ENCODE results near the gene IRF3. TPM values are rescaled to one million over a fixed set of nuclear protein-coding genes. Genes with fewer than 3 reads are reported as not detected.
A peak's percentile ranks its signal among the peaks of the same experiment; 100 is the strongest.
"Not testable (repeated sequence)": the region's sequence is repeated elsewhere in the genome, so short reads cannot be mapped to it uniquely, and the experiment has no call there.

Gene IRF3
- total RNA-seq, 2 donors from 2014 or later, result 150 to 218 TPM

DNA sequence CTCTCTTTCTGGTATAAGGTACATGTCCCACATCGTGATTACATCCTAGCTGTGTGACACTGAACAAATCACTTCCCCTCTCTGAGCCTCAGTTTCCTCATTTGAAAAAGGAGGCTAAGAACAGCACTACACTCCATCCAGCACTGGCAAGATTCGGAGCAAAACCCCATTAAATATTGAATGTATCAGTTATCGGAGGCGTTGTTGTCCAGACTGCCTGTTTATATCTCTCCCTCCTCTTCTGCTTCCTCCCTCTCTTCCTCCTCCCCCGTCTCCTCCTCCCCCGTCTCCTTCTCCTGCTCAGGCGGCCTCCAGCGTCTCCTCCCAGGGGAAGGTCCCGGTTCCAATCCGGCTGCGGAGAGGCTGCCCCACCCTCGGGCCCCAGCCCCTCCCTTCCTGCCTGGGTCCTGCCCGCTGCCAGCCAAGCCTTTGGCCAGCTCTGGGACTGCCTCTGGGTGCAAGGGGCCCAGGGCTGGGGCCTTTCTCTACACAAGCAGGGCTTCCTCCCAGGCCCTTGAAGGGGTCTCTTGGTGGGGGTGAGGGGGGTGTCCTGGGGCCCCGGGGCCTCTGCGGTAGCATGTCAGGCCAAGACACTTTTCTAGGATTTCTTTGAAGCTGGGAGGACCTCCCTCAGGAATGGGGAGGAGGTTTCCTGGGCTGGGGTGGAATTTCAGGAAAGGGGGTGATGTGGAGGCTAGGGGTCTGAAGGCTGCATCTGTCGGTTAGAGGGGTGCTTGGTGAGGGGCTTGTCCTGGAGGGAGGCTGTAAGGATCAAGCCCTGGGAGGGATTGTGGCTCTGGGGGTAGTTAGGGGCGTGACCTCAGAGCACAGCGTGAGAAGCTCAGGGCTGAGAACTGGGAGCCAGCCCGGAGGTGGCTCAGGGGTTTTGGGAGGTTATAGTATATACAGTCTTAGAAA lies 27.6 kb downstream of the IRF3 start:
- Mint-ChIP-seq H3K27ac (peak overlapping the region; percentile 98), H3K4me3 (peak overlapping the region; percentile 99), H3K27me3 (no peaks in the 10 kb centered on the region), H3K36me3 (ENCODE audit: low read depth) (peaks cover 14% of the 10 kb centered on the region), H3K9me3 (no peaks in the 10 kb centered on the region), H3K4me1 (peaks cover 28% of the 10 kb centered on the region)
- ATAC-seq (replicated peaks), result no peak

DNA sequence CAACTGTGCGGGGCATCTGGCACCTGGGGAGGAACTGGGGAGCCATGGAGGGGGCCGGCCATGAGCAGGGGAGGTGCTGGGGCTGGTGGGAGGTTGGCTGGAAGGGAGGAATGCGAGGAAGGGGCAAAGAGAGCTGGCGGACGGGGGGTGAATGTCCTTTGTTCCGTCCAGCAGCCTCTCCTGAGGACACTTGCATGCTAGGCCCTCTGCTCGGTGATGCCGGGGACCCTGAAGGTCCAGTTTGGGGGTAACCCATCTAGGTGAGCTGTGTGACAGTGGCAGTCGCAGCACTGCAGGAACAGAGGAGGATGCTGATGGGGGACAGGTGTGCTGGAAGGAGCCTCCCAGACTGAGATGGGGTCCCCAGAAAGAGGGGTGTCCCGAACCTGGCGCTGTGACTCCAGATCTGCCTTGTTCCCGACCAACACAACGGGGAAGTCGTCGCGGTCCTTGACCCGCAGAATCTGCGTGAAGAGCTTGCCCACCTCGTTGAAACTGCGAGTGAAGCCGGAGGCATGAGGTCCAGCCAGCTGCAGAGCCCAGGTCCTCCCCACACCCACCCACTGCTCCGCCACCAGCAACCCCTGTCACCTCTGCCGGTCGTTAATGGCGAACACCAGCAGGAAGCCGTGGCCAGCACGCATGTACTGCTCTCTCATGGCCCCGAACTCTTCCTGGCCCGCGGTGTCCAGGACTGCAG lies 29.3 kb downstream of the IRF3 start:
- H3K36me3 Mint-ChIP-seq (ENCODE audit: low read depth), result peaks cover 8% of the 10 kb centered on the region
- H3K27ac Mint-ChIP-seq, result no peak overlapping the region
- no peaks in the 10 kb centered on the region for H3K27me3 Mint-ChIP-seq
- ATAC-seq (replicated peaks), result no peak
- peaks cover 21% of the 10 kb centered on the region for H3K4me1 Mint-ChIP-seq
- H3K9me3 Mint-ChIP-seq, result no peaks in the 10 kb centered on the region
- H3K4me3 Mint-ChIP-seq, result peak overlapping the region; percentile 6

DNA sequence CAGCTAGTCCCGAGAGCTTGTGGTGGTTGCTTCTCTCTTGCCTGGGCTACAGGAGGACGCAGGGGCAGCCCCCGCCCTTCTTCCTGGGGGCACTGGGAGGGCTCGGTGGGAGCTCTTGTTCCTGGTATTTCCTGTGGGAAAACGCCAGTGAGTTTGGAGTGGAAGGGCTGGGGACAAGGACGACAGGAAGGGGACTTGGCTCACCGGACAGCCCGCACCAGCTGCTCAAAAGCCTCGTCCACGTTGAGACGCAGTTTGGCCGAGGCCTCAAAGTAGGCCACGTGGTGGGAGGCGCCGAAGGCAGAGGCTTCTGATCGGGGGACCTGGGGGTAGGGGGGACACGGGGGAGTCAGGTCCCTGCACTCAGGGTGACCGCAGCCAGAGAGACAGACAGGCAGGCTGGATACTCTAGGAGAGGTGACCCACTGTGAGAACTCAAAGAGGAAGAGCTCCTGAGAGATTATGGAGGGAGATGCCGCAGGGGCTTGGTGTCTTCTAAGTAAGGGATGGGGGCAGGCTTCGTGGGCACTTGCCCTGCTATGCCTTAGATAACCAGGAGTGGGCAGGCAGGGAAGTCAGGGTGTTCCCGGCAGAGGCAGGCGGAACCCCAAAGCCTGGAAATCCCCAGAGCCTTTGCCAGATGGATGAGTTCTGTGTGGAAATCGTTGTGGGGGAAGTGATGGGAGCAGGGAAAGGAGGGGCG lies 30.0 kb downstream of the IRF3 start:
- H3K27me3 Mint-ChIP-seq, result no peaks in the 10 kb centered on the region
- H3K4me1 Mint-ChIP-seq, result peaks cover 21% of the 10 kb centered on the region
- H3K36me3 Mint-ChIP-seq (ENCODE audit: low read depth), result peaks cover 4% of the 10 kb centered on the region
- peak overlapping the region; percentile 22 for H3K27ac Mint-ChIP-seq
- no peaks in the 10 kb centered on the region for H3K9me3 Mint-ChIP-seq
- H3K4me3 Mint-ChIP-seq, result peak overlapping the region; percentile 6
- no peak for ATAC-seq (replicated peaks)

DNA sequence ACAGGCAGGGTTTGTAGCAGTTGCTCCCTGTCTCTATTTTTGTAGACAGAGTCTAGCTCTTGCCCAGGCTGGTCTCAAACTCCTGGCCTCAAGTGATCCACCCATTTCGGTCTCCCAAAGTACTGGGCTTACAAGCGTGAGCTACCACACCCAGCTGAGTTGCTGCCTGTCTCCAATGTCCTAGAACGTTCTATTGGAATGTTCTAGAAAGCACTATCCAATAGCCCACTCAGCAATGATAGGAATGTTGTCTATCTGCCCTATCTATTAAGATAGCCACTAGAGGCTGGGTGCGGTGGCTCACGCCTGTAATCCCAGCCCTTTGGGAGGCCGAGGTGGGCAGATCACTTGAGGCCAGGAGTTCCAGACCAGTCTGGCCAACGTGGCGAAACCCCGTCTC lies 32.4 kb downstream of the IRF3 start:
- peaks cover 17% of the 10 kb centered on the region for H3K4me1 Mint-ChIP-seq
- not testable (repeated sequence) for H3K36me3 Mint-ChIP-seq (ENCODE audit: low read depth); H3K9me3 Mint-ChIP-seq; H3K27me3 Mint-ChIP-seq; H3K4me3 Mint-ChIP-seq; H3K27ac Mint-ChIP-seq; ATAC-seq (replicated peaks)

DNA sequence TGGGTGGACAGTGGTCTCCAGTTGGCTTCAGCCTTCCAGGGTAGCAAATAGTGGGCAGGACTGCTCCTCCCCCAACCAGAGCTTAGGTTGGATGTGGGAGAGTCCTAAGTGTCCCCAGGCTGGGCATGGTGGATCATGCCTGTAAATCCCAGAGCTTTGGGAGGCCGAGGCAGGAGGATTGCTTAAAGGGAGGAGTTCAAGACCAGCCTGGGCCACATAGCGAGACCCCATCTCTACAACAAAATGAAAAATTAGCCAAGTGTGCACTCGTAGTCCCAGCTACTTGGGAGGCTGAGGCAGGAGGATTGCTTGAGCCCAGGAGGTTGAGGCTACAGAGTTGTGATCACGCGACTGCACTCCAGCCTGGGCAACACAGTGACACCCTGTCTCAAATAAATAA lies 33.1 kb downstream of the IRF3 start:
- Mint-ChIP-seq H3K27me3 (no peaks in the 10 kb centered on the region), H3K27ac (no peak overlapping the region), H3K36me3 (ENCODE audit: low read depth) (peaks cover 6% of the 10 kb centered on the region), H3K4me3 (no peak overlapping the region), H3K9me3 (no peaks in the 10 kb centered on the region), H3K4me1 (peaks cover 12% of the 10 kb centered on the region)
- no peak for ATAC-seq (replicated peaks)

DNA sequence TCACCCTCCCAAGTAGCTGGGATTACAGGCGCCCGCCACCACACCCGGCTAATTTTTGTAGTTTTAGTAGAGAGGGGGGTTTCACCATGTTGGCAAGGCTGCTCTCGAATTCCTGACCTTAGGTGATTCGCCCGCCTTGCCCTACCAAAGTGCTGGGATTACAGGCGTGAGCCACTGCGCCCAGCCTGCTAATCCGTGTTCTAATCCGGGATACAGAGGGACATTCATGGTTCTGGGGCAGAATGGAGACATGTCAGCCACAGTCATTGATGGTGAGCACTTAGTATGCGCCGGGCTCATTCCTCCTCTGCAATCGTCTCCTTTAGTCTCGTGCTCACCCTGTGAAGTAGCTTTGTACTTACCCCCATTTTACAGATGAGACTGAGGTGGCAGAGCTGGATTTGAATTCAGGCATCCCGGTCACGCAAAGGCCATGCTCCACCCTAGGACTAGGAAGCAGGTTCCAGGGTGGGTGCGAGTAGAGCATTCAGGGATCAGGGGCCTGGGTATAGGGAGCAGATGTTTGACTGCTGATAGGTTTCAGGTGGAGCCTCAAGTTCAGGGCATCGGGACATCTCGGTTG lies 34.0 kb downstream of the IRF3 start:
- no peaks in the 10 kb centered on the region for H3K27me3 Mint-ChIP-seq
- no peaks in the 10 kb centered on the region for H3K9me3 Mint-ChIP-seq
- H3K36me3 Mint-ChIP-seq (ENCODE audit: low read depth), result peaks cover 13% of the 10 kb centered on the region
- ATAC-seq (replicated peaks), result no peak
- H3K4me1 Mint-ChIP-seq, result peaks cover 11% of the 10 kb centered on the region
- no peak overlapping the region for H3K27ac Mint-ChIP-seq
- no peak overlapping the region for H3K4me3 Mint-ChIP-seq

DNA sequence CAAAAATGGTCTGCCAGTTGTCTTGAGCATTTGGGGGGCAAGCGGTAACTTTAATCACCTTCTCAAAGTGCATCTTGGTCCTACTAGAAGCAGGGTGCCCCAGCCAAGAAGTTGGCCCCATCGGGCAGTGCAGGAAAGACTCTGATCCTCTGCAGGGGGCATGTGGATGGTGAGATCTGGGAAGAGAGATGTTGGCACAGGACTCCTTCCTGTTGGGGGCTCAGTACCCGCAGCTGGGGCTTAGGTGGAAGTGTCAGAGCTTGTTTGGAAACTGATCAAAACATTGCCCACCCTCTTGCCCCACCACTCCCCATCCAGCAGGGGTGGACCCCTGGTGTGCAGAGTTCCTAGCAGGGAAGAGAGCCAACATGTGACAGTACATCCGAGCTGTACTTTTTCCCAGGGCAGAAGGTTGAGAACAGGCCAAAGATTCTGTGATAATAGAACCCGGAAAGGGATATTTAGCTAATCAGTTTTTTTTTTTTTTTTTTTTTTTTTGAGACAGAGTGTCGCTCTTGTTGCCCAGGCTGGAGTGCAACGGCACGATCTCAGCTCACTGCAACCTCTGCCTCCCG lies 34.6 kb downstream of the IRF3 start:
- Mint-ChIP-seq H3K27me3 (no peaks in the 10 kb centered on the region), H3K27ac (no peak overlapping the region)

DNA sequence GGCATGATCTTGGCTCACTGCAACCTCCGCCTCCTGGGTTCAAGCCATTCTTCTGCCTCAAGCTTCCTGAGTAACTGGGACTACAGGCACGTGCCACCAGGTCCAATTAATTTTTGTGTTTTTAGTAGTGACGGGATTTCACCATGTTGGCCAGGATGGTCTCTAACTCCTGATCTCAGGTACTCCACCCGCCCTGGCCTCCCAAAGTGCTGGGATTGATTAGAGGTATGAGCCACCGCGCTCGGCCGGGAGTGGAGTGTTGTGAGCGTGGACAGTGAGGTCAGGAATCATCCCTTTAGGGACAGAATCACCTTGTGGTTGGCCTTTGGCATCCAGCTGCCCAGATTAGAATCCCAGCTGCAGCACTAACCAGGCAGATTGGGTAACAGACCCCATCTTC lies 36.0 kb downstream of the IRF3 start:
- H3K27ac Mint-ChIP-seq, result no peak overlapping the region
- no peaks in the 10 kb centered on the region for H3K27me3 Mint-ChIP-seq
- peaks cover 25% of the 10 kb centered on the region for H3K36me3 Mint-ChIP-seq (ENCODE audit: low read depth)
- no peak overlapping the region for H3K4me3 Mint-ChIP-seq
- ATAC-seq (replicated peaks), result no peak
- peaks cover 5% of the 10 kb centered on the region for H3K4me1 Mint-ChIP-seq
- no peaks in the 10 kb centered on the region for H3K9me3 Mint-ChIP-seq

More for the DNA sequence above, 34.6 kb downstream of the IRF3 start:
- no peak for ATAC-seq (replicated peaks)
- no peaks in the 10 kb centered on the region for H3K9me3 Mint-ChIP-seq
- H3K36me3 Mint-ChIP-seq (ENCODE audit: low read depth), result peaks cover 18% of the 10 kb centered on the region
- peaks cover 9% of the 10 kb centered on the region for H3K4me1 Mint-ChIP-seq
- H3K4me3 Mint-ChIP-seq, result no peak overlapping the region

DNA sequence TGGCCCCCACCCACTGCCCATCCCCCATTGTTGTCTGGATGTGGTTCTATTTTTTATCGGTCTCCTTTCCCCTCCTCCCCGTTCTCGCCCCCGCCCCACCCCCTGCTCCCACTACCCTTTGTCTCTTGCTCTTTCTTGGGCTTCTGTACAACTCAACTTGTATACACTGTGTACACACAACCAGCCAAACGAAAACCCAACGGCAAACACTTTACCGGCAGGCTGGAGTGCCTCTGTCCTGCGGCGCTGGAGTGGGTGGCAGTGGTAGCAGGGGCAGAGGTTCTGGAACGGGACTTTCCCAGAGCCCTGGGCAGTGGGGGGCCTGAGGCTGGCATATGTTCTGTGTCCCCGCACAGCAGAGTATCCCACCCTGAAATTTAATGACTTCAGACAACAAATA lies 39.4 kb downstream of the IRF3 start:
- no peak for ATAC-seq (replicated peaks)
- Mint-ChIP-seq H3K4me1 (peaks cover 5% of the 10 kb centered on the region), H3K27ac (no peak overlapping the region), H3K36me3 (ENCODE audit: low read depth) (peaks cover 51% of the 10 kb centered on the region), H3K4me3 (no peak overlapping the region), H3K9me3 (no peaks in the 10 kb centered on the region), H3K27me3 (no peaks in the 10 kb centered on the region)

DNA sequence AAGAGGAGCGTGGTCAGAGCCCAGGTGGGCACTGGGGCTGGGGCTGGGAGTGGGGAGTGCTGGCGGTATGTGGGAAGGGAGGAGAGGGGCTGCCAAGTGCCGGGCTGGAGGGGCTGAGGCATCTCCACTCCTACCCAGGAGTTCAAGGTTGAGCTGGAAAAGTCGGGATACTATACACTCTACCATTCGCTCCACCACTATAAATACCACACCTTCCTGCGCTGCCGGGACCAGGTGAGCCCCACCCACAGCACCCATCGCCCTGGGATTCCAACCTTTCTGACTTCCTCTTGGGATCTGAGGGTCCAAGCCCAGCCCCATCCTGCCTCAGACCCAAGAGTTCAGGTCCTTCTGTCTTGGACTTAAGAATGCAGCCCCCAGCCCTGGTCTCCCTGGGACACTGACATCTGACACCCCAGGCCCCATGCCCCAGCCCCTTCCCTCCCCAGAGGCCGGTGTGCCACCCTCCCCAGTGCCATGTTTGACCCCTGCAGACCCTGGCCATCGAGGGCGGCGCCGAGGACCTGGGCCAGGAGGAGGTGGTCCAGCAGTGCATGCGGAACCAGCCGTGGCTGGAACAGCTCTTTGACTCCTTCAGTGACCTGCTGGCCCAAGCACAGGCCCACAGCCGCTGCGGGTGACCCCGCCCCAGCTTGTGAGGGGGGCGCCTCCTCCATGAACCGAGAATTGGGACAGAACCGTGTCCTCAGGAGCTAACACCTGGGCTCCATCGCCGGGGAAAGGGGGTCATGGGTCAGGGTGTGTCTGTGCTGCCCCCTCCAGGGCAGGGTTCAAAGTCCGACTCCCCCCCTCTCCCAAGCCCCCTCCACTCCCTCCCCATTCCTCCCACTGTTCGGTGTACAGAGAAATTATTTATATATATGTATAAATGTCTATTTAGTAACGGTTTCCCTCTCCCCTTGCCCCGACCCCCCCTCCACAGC lies 40.4 kb downstream of the IRF3 start:
- H3K9me3 Mint-ChIP-seq, result no peaks in the 10 kb centered on the region
- H3K4me3 Mint-ChIP-seq, result no peak overlapping the region
- H3K36me3 Mint-ChIP-seq (ENCODE audit: low read depth), result peaks cover 52% of the 10 kb centered on the region
- ATAC-seq (replicated peaks), result no peak
- H3K27ac Mint-ChIP-seq, result no peak overlapping the region
- no peaks in the 10 kb centered on the region for H3K27me3 Mint-ChIP-seq
- H3K4me1 Mint-ChIP-seq, result peaks cover 5% of the 10 kb centered on the region

DNA sequence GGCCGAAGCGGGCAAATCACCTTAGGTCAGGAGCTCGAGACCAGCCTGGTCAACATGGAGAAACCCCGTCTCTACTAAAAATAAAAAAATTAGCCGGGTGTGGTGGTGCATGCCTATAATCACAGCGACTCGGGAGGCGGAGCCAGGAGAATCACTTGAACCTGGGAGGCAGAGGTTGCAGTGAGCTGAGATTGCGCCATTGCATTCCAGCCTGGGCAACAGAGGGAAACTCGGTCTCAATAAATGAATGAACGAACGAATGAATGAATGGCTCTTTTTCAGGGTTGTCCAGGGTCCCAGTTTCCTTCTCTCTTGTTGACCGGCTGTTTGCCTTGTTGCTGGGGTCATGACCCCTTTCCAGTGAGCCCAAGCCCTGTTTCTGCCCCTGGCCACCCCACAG lies 47.8 kb downstream of the IRF3 start:
- not testable (repeated sequence) for H3K9me3 Mint-ChIP-seq; H3K4me3 Mint-ChIP-seq; H3K4me1 Mint-ChIP-seq; H3K27me3 Mint-ChIP-seq; ATAC-seq (replicated peaks)
- H3K27ac Mint-ChIP-seq, result peak overlapping the region; percentile 33
- peaks cover 75% of the 10 kb centered on the region for H3K36me3 Mint-ChIP-seq (ENCODE audit: low read depth)

DNA sequence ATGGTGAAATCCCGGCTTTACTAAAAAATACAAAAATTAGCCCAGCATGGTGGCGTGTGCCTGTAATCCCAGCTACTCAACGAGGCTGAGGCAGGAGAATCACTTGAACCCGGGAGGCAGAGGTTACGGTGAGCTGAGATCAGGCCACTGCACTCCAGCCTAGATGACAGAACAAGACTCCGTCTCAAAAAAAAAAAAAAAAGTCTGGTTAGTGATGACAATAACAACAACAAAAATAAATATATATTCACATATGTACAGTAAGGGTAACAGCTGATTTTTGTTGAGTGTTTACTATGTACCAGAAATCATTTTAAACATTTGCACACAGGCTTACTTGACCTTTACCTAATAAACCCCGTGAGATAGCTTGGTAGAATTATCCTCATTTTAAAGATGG lies 48.7 kb downstream of the IRF3 start:
- ATAC-seq (replicated peaks), result no peak
- Mint-ChIP-seq H3K27ac (peak overlapping the region; percentile 33), H3K4me3 (no peak overlapping the region), H3K36me3 (ENCODE audit: low read depth) (peaks cover 74% of the 10 kb centered on the region), H3K9me3 (no peaks in the 10 kb centered on the region), H3K27me3 (no peaks in the 10 kb centered on the region), H3K4me1 (peaks cover 13% of the 10 kb centered on the region)

DNA sequence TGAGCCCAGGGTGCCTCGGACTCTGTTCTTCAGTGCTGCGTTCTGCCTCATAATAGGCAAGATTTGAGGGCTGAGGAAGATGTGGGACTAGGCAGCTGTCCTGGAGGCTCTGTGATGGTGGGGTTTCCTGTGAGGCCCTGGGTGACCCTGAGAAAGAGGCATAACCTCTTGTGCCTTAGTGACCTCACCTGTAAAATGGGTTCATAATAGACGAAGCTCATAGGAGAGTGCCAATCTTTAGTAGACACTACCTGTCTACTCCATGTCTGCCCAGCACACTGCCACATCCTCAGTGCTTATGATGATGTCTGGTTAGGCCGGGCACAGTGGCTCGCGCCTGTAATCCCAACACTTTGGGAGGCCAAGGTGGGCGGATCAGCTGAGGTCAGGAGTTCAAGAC lies 49.1 kb downstream of the IRF3 start:
- H3K27me3 Mint-ChIP-seq, result no peaks in the 10 kb centered on the region
- ATAC-seq (replicated peaks), result no peak
- peaks cover 13% of the 10 kb centered on the region for H3K4me1 Mint-ChIP-seq
- peaks cover 71% of the 10 kb centered on the region for H3K36me3 Mint-ChIP-seq (ENCODE audit: low read depth)
- no peaks in the 10 kb centered on the region for H3K9me3 Mint-ChIP-seq
- no peak overlapping the region for H3K27ac Mint-ChIP-seq
- no peak overlapping the region for H3K4me3 Mint-ChIP-seq
